Calu3 (cell line): ENCODE measurements around the gene NEK6. TPM values are rescaled to one million over a fixed set of nuclear protein-coding genes. Genes with fewer than 3 reads are reported as not detected.

ENCODE experiments used
- BruUV-seq: library from RNA; stranded (reverse); fragments of 400-500 nt; replicated peaks from 2 replicates; lab custom pipeline; 2021; lab: Mats Ljungman, UMichigan
- CTCF ChIA-PET: fragments of 300-600 bp; sonication (Branson Sonifier 250); formaldehyde crosslinking; loops from one replicate; lab custom pipeline; 2022; ENCODE audit warnings: antibody characterized with exemption; lab: Charles Lee
- DNase-seq: peaks from one replicate; pipeline ENCODE4 v3.0.0; 2022
- H3K27ac Mint-ChIP-seq: one replicate; pipeline ENCODE4 v1.8.0; 2022; ENCODE audit warnings: mixed read lengths; ENCODE audit not compliant: unreplicated experiment
- H3K27me3 Mint-ChIP-seq: one replicate; pipeline ENCODE4 v1.8.0; 2022; ENCODE audit warnings: mixed read lengths; ENCODE audit not compliant: unreplicated experiment
- H3K36me3 Mint-ChIP-seq: one replicate; pipeline ENCODE4 v1.8.0; 2022; ENCODE audit warnings: mild to moderate bottlenecking, moderate library complexity, mixed read lengths; ENCODE audit not compliant: insufficient read depth, unreplicated experiment
- H3K4me1 Mint-ChIP-seq: one replicate; pipeline ENCODE4 v1.8.0; 2022; ENCODE audit warnings: mild to moderate bottlenecking, low read depth, mixed read lengths; ENCODE audit not compliant: unreplicated experiment
- H3K4me3 Mint-ChIP-seq: one replicate; pipeline ENCODE4 v1.8.0; 2022; ENCODE audit warnings: mild to moderate bottlenecking, low read depth, moderate library complexity, mixed read lengths; ENCODE audit not compliant: unreplicated experiment
- H3K9me3 Mint-ChIP-seq: one replicate; pipeline ENCODE4 v1.8.0; 2022; ENCODE audit warnings: low read depth, mixed read lengths; ENCODE audit not compliant: unreplicated experiment
- intact Hi-C: fragments of 100-400 bp; cut with micrococcal nuclease; formaldehyde crosslinking; loops from one replicate; pipeline ENCODE4 v1.10.0; 2022; ENCODE audit not compliant: unreplicated experiment
- total RNA-seq: library from RNA; stranded (reverse); gene quantifications from 2 replicates; pipeline ENCODE4 v1.2.3, GENCODE V29; 2022
- TF ChIP-seq, protein P1 (sequence below): fragments of 200-600 bp; IDR thresholded peaks from one replicate; pipeline ENCODE4 v1.8.0; 2022; ENCODE audit warnings: antibody characterized with exemption; ENCODE audit not compliant: unreplicated experiment

Gene NEK6
- total RNA-seq, 1 experiment from 2014 or later: 43.0 TPM

DNA sequence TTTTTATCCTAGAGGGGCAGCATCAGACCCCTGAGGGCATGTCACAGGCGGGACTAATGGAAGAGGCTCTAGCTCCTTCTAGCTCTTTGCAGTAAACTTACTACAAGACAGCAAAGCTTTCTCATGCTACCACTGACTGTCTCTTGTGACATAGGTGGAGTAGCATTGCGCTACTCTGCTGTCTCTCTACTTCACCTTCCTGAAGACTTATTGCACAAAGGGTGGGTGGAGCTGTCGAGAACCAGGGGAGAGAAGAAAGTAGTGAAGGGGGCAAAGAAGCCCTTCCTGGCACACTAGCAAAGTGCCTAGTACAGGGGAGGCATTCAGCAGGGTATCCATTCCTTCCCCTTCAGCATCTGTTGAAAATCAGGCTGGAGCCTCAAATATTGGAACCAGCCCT is 36.1 kb upstream of the NEK6 start:
- BruUV-seq: no TSS peak
- H3K36me3 Mint-ChIP-seq: peaks cover 7% of the 10 kb centered on the region
- DNase-seq: no peak
- H3K4me3 Mint-ChIP-seq: no peak overlapping the region
- intact Hi-C loops: no loop called here
- H3K27ac Mint-ChIP-seq: peak overlapping the region; percentile 33
- TF ChIP-seq, protein P1, sequence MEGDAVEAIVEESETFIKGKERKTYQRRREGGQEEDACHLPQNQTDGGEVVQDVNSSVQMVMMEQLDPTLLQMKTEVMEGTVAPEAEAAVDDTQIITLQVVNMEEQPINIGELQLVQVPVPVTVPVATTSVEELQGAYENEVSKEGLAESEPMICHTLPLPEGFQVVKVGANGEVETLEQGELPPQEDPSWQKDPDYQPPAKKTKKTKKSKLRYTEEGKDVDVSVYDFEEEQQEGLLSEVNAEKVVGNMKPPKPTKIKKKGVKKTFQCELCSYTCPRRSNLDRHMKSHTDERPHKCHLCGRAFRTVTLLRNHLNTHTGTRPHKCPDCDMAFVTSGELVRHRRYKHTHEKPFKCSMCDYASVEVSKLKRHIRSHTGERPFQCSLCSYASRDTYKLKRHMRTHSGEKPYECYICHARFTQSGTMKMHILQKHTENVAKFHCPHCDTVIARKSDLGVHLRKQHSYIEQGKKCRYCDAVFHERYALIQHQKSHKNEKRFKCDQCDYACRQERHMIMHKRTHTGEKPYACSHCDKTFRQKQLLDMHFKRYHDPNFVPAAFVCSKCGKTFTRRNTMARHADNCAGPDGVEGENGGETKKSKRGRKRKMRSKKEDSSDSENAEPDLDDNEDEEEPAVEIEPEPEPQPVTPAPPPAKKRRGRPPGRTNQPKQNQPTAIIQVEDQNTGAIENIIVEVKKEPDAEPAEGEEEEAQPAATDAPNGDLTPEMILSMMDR: no peak
- CTCF ChIA-PET: no interaction called here
- H3K9me3 Mint-ChIP-seq: peaks cover 3% of the 10 kb centered on the region
- peaks cover 51% of the 10 kb centered on the region for H3K4me1 Mint-ChIP-seq
- no peaks in the 10 kb centered on the region for H3K27me3 Mint-ChIP-seq

DNA sequence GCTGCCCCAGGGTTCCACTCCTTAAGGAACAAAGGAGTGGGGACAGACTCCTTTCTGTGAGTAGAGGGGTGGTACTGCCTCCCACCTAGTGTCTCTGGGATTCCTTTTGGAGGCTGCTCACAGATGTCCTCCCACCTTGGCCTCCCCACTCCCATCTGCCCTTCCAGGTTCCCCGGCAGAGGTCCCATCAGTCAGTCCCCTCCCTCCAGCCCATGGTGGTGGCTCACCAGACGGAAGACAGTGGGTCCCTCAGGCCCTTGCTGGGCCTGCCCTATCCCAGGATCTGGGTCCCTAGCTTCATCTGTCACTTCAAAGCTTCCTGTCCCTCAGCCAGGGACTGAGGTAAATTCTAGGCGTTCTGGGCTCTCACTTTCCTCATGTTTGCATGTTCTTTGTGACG is 35.6 kb upstream of the NEK6 start:
- H3K4me1 Mint-ChIP-seq: peaks cover 51% of the 10 kb centered on the region
- BruUV-seq: no TSS peak
- no peak for DNase-seq
- no peak overlapping the region for H3K27ac Mint-ChIP-seq
- no peaks in the 10 kb centered on the region for H3K27me3 Mint-ChIP-seq
- no peak overlapping the region for H3K4me3 Mint-ChIP-seq
- intact Hi-C loops: no loop called here
- TF ChIP-seq, protein P1: no peak
- H3K9me3 Mint-ChIP-seq: peaks cover 3% of the 10 kb centered on the region
- CTCF ChIA-PET: no interaction called here
- H3K36me3 Mint-ChIP-seq: peaks cover 7% of the 10 kb centered on the region

DNA sequence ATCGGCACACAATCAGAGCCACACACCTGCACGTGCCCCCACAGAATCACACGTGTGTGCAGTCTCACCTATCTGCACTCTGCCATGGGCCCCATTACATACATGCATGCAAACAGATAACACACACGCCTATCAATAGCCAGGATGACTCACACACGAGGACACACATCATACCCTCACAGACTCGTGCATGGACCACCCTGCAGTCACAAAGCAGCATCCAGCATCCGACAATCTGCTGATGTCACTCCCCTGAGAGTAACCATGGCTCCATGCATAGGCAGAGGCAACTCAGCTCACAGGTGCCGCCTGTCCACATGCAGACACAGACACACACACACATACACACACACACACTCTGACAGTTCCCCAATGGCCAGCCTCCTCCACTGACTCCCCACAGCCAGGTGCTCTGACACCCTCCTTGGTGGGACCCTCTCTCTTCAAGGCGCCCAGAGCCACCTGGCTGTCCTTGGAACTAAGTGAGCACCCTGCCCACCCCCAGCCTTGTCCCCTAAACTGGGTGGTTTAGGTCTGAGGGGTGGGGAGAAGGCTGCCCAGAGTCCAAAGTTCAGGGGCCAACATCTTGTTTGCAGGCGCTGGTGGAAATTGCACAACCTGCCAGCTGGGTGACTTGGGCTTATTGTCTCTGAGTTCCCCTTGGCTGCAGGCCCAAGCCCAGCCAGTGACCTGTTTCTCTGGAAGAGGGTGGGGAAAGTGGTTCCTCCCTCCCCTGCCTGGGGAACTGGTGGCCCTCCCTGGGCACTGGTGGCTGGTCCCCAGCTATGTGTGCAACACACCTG is 34.6 kb upstream of the NEK6 start:
- BruUV-seq: no TSS peak
- Mint-ChIP-seq H3K27me3 (no peaks in the 10 kb centered on the region), H3K9me3 (peaks cover 3% of the 10 kb centered on the region), H3K36me3 (peaks cover 7% of the 10 kb centered on the region), H3K4me3 (peak overlapping the region; percentile 58), H3K27ac (peak overlapping the region; percentile 68), H3K4me1 (peaks cover 51% of the 10 kb centered on the region)
- intact Hi-C loops: loop anchor here (1.0 kb wide), 1 partner anchor 36 kb away; no protein-coding TSS in a partner anchor
- DNase-seq: peak; percentile 86
- CTCF ChIA-PET: no interaction called here
- TF ChIP-seq, protein P1: no peak

DNA sequence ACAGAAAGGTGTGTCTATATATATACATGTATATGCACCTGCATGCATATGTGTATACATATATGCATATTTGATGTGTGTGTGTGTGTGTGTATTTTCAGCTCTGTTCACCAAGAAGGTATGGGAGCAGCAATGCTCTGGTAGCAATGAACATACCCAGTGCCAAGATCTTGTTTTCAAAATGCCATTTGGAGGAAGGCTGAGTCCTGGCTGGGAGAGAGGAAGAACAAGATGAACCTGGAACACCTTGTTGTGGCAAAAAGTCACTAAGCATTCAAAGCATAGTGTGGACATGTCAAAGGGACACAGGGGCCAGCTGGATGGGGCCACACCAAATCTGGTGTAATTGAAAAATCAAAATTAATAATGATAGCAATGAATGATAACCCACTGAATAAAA is 31.8 kb upstream of the NEK6 start:
- H3K36me3 Mint-ChIP-seq: peaks cover 7% of the 10 kb centered on the region
- CTCF ChIA-PET: no interaction called here
- intact Hi-C loops: no loop called here
- peaks cover 3% of the 10 kb centered on the region for H3K9me3 Mint-ChIP-seq
- H3K4me3 Mint-ChIP-seq: no peak overlapping the region
- DNase-seq: no peak
- H3K4me1 Mint-ChIP-seq: peaks cover 43% of the 10 kb centered on the region
- no TSS peak for BruUV-seq
- TF ChIP-seq, protein P1: no peak
- no peaks in the 10 kb centered on the region for H3K27me3 Mint-ChIP-seq
- H3K27ac Mint-ChIP-seq: no peak overlapping the region
